Neural progenitor cell (in vitro differentiated cells): ENCODE results near the gene ALS2CL. TPM values are rescaled to one million over a fixed set of nuclear protein-coding genes. Genes with fewer than 3 reads are reported as not detected.
"Not testable (repeated sequence)": the region's sequence is repeated elsewhere in the genome, so short reads cannot be mapped to it uniquely, and the experiment has no call there.

Experiments used
- DNase-seq: peaks from one replicate; pipeline ENCODE4 v3.0.0-alpha.2; 2016; ENCODE audit warnings: low spot score
- H2AFZ ChIP-seq: fragments of 200-600 bp; sonication (generic); replicated peaks from 2 replicates; pipeline ENCODE4 v1.6.1; 2016; ENCODE audit warnings: antibody characterized with exemption
- H3F3A ChIP-seq: fragments of 200-600 bp; sonication (generic); 2 replicates; pipeline ENCODE4 v1.6.1; 2016; ENCODE audit warnings: antibody characterized with exemption, low read depth
- H3K27ac ChIP-seq: fragments of 200-600 bp; sonication (generic); 2 replicates; pipeline ENCODE4 v1.5.1; 2016; ENCODE audit warnings: mild to moderate bottlenecking
- H3K27me3 ChIP-seq: fragments of 200-600 bp; sonication (generic); 2 replicates; pipeline ENCODE4 v1.6.1; 2016; ENCODE audit warnings: mild to moderate bottlenecking, moderate library complexity
- H3K36me3 ChIP-seq: fragments of 200-600 bp; sonication (generic); 2 replicates; pipeline ENCODE4 v1.5.1; 2016
- H3K4me1 ChIP-seq: fragments of 200-600 bp; sonication (generic); 2 replicates; pipeline ENCODE4 v1.6.1; 2016; ENCODE audit warnings: mixed run types
- H3K4me2 ChIP-seq: fragments of 200-600 bp; sonication (generic); 2 replicates; pipeline ENCODE4 v1.6.1; 2016
- H3K4me3 ChIP-seq: fragments of 200-600 bp; sonication (generic); 2 replicates; pipeline ENCODE4 v1.5.1; 2016
- H3K79me2 ChIP-seq: fragments of 200-600 bp; sonication (generic); 2 replicates; pipeline ENCODE4 v1.6.1; 2016; ENCODE audit warnings: low read depth
- H3K9ac ChIP-seq: fragments of 200-600 bp; sonication (generic); 2 replicates; pipeline ENCODE4 v1.6.1; 2016
- H3K9me3 ChIP-seq: fragments of 200-600 bp; sonication (generic); 2 replicates; pipeline ENCODE4 v1.5.1; 2016; ENCODE audit warnings: low read depth
- H4K20me1 ChIP-seq: fragments of 200-600 bp; sonication (generic); 2 replicates; pipeline ENCODE4 v1.6.1; 2016; ENCODE audit warnings: low read depth
- H3K27ac Mint-ChIP-seq: 3 replicates; pipeline ENCODE4 v1.8.0; 2021; ENCODE audit warnings: mixed read lengths
- H3K27me3 Mint-ChIP-seq: 2 replicates; pipeline ENCODE4 v1.8.0; 2022; ENCODE audit warnings: low read depth, mild to moderate bottlenecking, inconsistent platforms, moderate library complexity, mixed read lengths; ENCODE audit not compliant: insufficient read depth
- H3K36me3 Mint-ChIP-seq: 3 replicates; pipeline ENCODE4 v1.8.0; 2021; ENCODE audit warnings: mixed read lengths
- H3K4me1 Mint-ChIP-seq: 3 replicates; pipeline ENCODE4 v1.8.0; 2021; ENCODE audit warnings: mixed read lengths
- H3K4me3 Mint-ChIP-seq: 3 replicates; pipeline ENCODE4 v1.8.0; 2021; ENCODE audit warnings: mild to moderate bottlenecking, moderate library complexity, mixed read lengths
- H3K9me3 Mint-ChIP-seq: 3 replicates; pipeline ENCODE4 v1.8.0; 2020; ENCODE audit warnings: mixed read lengths
- EZH2 ChIP-seq: fragments of 200-600 bp; sonication (generic); IDR thresholded peaks from 2 replicates; pipeline ENCODE4 v1.6.1; 2017; ENCODE audit warnings: antibody characterized with exemption, mild to moderate bottlenecking, moderate library complexity
- EZH2phosphoT487 ChIP-seq: fragments of 200-600 bp; sonication (generic); IDR thresholded peaks from 2 replicates; pipeline ENCODE4 v1.6.1; 2017; ENCODE audit warnings: antibody characterized with exemption
- total RNA-seq: library from RNA; depleted of rRNA; stranded (reverse); fragments of >200 nt; gene quantifications from 2 replicates; pipeline ENCODE4 v1.2.3, GENCODE V29; 2015; ENCODE audit warnings: low replicate concordance
- TF ChIP-seq, protein P1 (sequence below): fragments of 200-600 bp; sonication (generic); IDR thresholded peaks from 2 replicates; pipeline ENCODE4 v1.5.1; 2017; ENCODE audit warnings: antibody characterized with exemption, mild to moderate bottlenecking

ALS2CL gene
- total RNA-seq, 1 donor from 2014 or later: 1.3 TPM

DNA sequence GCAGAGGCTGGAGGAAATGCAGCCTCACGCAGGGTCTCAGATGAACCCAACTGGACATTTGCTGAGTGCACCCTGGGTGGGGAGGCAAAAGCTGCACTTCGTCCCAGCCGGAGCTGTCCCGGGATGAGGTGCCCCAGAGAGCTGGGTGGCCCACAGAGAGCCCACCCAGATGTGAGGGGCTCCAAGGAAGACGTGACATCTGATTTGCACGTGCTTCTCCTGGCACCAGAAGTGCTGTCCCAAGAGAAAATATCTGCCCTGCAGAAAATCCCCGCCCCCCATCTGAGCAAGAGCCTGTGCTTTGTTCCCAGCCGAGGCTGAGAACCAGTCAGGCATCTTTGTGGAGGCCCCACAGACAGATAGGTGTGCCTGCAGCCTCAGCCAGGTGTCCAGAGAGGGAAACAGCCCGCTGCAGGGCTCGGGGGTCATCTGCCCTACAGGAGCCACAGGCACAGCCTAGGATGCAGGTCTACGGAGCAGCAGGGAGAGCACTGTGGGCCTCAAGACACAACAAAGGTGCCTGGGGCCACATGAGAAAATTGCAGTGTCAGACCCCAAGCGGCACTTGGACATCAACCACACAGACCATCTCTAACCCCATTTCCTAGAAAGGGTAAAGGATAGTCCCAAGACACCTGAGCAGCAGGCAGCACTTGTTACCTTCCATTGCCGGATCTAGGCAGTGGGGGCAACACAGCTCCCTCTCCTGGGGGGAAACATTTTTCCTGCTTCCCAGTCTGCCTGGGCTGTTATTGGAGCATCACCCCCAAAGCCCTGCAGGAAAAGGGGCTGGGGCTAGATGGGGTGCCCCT lies 13.5 kb upstream of the ALS2CL start:
- no peak overlapping the region for H3K4me2 ChIP-seq
- H3K27ac Mint-ChIP-seq: no peak overlapping the region
- no peaks in the 10 kb centered on the region for H3K9me3 Mint-ChIP-seq
- H3K9ac ChIP-seq: no peak overlapping the region
- no peaks in the 10 kb centered on the region for H3K4me1 ChIP-seq
- H3K36me3 ChIP-seq: no peaks in the 10 kb centered on the region
- TF ChIP-seq EZH2phosphoT487 (no peak), EZH2 (no peak)
- TF ChIP-seq, protein P1, sequence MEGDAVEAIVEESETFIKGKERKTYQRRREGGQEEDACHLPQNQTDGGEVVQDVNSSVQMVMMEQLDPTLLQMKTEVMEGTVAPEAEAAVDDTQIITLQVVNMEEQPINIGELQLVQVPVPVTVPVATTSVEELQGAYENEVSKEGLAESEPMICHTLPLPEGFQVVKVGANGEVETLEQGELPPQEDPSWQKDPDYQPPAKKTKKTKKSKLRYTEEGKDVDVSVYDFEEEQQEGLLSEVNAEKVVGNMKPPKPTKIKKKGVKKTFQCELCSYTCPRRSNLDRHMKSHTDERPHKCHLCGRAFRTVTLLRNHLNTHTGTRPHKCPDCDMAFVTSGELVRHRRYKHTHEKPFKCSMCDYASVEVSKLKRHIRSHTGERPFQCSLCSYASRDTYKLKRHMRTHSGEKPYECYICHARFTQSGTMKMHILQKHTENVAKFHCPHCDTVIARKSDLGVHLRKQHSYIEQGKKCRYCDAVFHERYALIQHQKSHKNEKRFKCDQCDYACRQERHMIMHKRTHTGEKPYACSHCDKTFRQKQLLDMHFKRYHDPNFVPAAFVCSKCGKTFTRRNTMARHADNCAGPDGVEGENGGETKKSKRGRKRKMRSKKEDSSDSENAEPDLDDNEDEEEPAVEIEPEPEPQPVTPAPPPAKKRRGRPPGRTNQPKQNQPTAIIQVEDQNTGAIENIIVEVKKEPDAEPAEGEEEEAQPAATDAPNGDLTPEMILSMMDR: no peak
- H3K27me3 Mint-ChIP-seq: peaks cover 8% of the 10 kb centered on the region
- H3K4me3 Mint-ChIP-seq: no peak overlapping the region
- peaks cover 21% of the 10 kb centered on the region for H3K27me3 ChIP-seq
- H3K27ac ChIP-seq: no peak overlapping the region
- peaks cover 12% of the 10 kb centered on the region for H3K4me1 Mint-ChIP-seq
- no peak overlapping the region for H3K4me3 ChIP-seq
- H3K9me3 ChIP-seq: no peaks in the 10 kb centered on the region
- no peaks in the 10 kb centered on the region for H3K36me3 Mint-ChIP-seq
- DNase-seq: no peak
- no peak overlapping the region for H2AFZ ChIP-seq
- no peaks in the 10 kb centered on the region for H3K79me2 ChIP-seq
- H3F3A ChIP-seq: no peaks in the 10 kb centered on the region
- H4K20me1 ChIP-seq: peaks cover 3% of the 10 kb centered on the region

DNA sequence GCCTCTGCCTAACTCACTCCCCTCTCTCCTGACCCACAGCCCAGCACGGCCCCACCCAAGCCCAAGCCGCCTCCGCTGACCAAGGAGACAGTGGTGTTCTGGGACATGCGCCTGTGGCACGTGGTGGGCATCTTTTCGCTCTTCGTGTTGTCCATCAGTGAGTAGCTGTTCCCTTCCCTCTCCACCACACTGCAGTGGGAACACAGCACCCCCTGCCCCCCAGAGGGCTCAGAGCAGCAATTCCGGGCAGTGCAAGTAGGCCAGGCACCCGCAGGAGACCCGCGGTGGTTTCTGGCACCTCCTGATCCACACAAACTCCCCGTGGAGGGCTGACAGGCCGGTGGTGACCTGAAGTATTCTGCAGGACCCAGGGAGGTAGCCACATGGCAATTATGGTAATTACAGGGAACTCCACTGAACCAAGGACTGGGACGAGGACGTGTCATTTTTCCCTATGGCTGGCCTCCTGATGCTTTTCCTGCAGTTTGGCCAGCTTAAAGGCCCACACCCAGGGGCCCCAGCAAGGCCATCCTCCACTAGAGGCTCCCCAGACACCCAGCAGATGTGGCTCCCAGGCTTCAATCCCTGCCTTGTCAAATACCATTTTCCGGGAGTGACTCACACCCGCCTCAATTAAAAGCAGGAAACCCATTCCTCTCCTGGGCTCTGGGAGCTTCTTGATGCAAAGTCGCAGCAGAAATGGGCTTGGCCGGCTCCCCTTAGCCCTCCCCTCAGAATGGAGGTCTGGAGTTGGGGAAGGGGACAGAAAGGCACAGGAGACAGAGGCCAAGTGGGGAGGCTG lies 12.5 kb upstream of the ALS2CL start:
- Histone ChIP-seq H3F3A (no peaks in the 10 kb centered on the region), H3K9me3 (no peaks in the 10 kb centered on the region), H3K27me3 (peaks cover 31% of the 10 kb centered on the region), H3K9ac (no peak overlapping the region), H4K20me1 (peaks cover 3% of the 10 kb centered on the region), H3K79me2 (no peaks in the 10 kb centered on the region), H2AFZ (no peak overlapping the region), H3K4me1 (peaks cover 2% of the 10 kb centered on the region), H3K36me3 (no peaks in the 10 kb centered on the region), H3K4me2 (no peak overlapping the region), H3K27ac (no peak overlapping the region), H3K4me3 (no peak overlapping the region)
- Mint-ChIP-seq H3K36me3 (no peaks in the 10 kb centered on the region), H3K4me1 (peaks cover 16% of the 10 kb centered on the region), H3K27ac (no peak overlapping the region), H3K9me3 (no peaks in the 10 kb centered on the region), H3K4me3 (no peak overlapping the region), H3K27me3 (peaks cover 10% of the 10 kb centered on the region)
- no peak for DNase-seq
- TF ChIP-seq EZH2 (no peak), EZH2phosphoT487 (no peak)
- TF ChIP-seq, protein P1: no peak

DNA sequence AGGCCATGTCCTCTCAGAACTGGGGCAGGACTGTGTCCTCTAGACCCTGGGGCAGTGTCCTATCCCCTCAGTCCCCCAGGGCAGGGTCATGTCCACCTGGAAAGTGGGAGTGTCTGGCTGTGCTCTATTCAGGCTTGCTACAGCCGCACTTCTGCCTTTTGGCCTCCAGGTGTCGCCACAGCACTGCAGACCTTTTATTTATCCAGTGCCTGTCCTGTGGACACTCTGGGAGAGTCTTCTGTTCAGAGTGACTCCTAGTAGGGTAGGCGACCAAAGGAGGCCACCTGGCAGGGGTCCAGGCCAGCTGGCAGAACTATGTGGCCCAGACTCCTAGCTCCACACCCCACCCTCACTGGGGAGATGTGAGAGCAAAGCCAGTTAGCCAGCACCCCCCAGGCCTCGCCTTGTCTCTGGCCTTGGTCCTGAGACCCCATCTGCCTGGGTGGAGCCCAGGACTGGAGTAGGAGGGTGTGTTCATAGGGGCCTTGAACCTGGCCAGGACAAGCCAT lies 11.6 kb upstream of the ALS2CL start:
- H3K79me2 ChIP-seq: no peaks in the 10 kb centered on the region
- H3K4me2 ChIP-seq: no peak overlapping the region
- H3K27ac ChIP-seq: no peak overlapping the region
- Mint-ChIP-seq H3K9me3 (no peaks in the 10 kb centered on the region), H3K4me3 (no peak overlapping the region), H3K27me3 (peaks cover 9% of the 10 kb centered on the region), H3K27ac (no peak overlapping the region), H3K4me1 (peaks cover 23% of the 10 kb centered on the region), H3K36me3 (no peaks in the 10 kb centered on the region)
- TF ChIP-seq, protein P1: peak; percentile 96
- TF ChIP-seq EZH2: no peak
- H4K20me1 ChIP-seq: peaks cover 3% of the 10 kb centered on the region
- peak; percentile 81 for DNase-seq
- H3F3A ChIP-seq: no peaks in the 10 kb centered on the region
- no peak overlapping the region for H2AFZ ChIP-seq
- H3K9me3 ChIP-seq: no peaks in the 10 kb centered on the region
- no peak overlapping the region for H3K4me3 ChIP-seq
- H3K9ac ChIP-seq: no peak overlapping the region
- H3K36me3 ChIP-seq: no peaks in the 10 kb centered on the region
- H3K27me3 ChIP-seq: peaks cover 40% of the 10 kb centered on the region
- H3K4me1 ChIP-seq: peaks cover 4% of the 10 kb centered on the region

- not testable (repeated sequence) for DNase-seq, H3F3A ChIP-seq, H4K20me1 ChIP-seq, H3K9me3 Mint-ChIP-seq, H3K4me2 ChIP-seq, H3K9me3 ChIP-seq, H3K27ac Mint-ChIP-seq, H3K36me3 Mint-ChIP-seq, H3K9ac ChIP-seq, H3K36me3 ChIP-seq, H3K4me3 Mint-ChIP-seq, H3K27ac ChIP-seq, H3K79me2 ChIP-seq, H3K4me1 ChIP-seq, H2AFZ ChIP-seq, H3K4me3 ChIP-seq
- peaks cover 30% of the 10 kb centered on the region for H3K4me1 Mint-ChIP-seq
- H3K27me3 ChIP-seq: peaks cover 45% of the 10 kb centered on the region
- H3K27me3 Mint-ChIP-seq: peaks cover 12% of the 10 kb centered on the region
Observed at GRCh38 chr3:46704346-46704745, 10.9 kb upstream of the ALS2CL start.
